ENCODE results near the gene SKI. TPM values are rescaled to one million over a fixed set of nuclear protein-coding genes. Genes with fewer than 3 reads are reported as not detected.
"Not testable (repeated sequence)": the region's sequence is repeated elsewhere in the genome, so short reads cannot be mapped to it uniquely, and the experiment has no call there.

Gene SKI
- total RNA-seq, 1 donor from 2014 or later = 132 TPM

- no peak for TF ChIP-seq CTCF (IDR thresholded peaks at IDR 0.05)
- H3K27me3 Mint-ChIP-seq (ENCODE audit: unreplicated experiment) = no peaks in the 10 kb centered on the region
- no peak overlapping the region for H3K27ac Mint-ChIP-seq (ENCODE audit: unreplicated experiment)
- H3K36me3 Mint-ChIP-seq (ENCODE audit: unreplicated experiment) = peaks cover 4% of the 10 kb centered on the region
- H3K4me3 Mint-ChIP-seq (ENCODE audit: unreplicated experiment) = no peak overlapping the region
- no peak for DNase-seq (ENCODE audit: extremely low spot score, unreplicated experiment)
- peaks cover 40% of the 10 kb centered on the region for H3K4me1 Mint-ChIP-seq (ENCODE audit: unreplicated experiment)
- H3K9me3 Mint-ChIP-seq (ENCODE audit: unreplicated experiment) = no peaks in the 10 kb centered on the region
Measured at GRCh38 chr1:2258996-2259395, 30.9 kb downstream of the SKI start.

- DNase-seq (ENCODE audit: extremely low spot score, unreplicated experiment) = no peak
- Mint-ChIP-seq H3K4me1 (ENCODE audit: unreplicated experiment) (peaks cover 37% of the 10 kb centered on the region), H3K27me3 (ENCODE audit: unreplicated experiment) (no peaks in the 10 kb centered on the region), H3K9me3 (ENCODE audit: unreplicated experiment) (no peaks in the 10 kb centered on the region), H3K4me3 (ENCODE audit: unreplicated experiment) (no peak overlapping the region), H3K36me3 (ENCODE audit: unreplicated experiment) (no peaks in the 10 kb centered on the region), H3K27ac (ENCODE audit: unreplicated experiment) (peak overlapping the region; percentile 38)
- TF ChIP-seq CTCF (IDR thresholded peaks at IDR 0.05) = no peak
Measured at GRCh38 chr1:2259668-2260402, 31.7 kb downstream of the SKI start.

- H3K4me1 Mint-ChIP-seq (ENCODE audit: unreplicated experiment) = peaks cover 43% of the 10 kb centered on the region
- H3K9me3 Mint-ChIP-seq (ENCODE audit: unreplicated experiment); H3K36me3 Mint-ChIP-seq (ENCODE audit: unreplicated experiment); H3K4me3 Mint-ChIP-seq (ENCODE audit: unreplicated experiment); DNase-seq (ENCODE audit: extremely low spot score, unreplicated experiment); H3K27me3 Mint-ChIP-seq (ENCODE audit: unreplicated experiment): not testable (repeated sequence)
- H3K27ac Mint-ChIP-seq (ENCODE audit: unreplicated experiment) = peak overlapping the region; percentile 13
Measured at GRCh38 chr1:2260470-2260869, 32.4 kb downstream of the SKI start.

GRCh38 chr1:2260917-2261316, 32.8 kb downstream of the SKI start:
- Mint-ChIP-seq H3K9me3 (ENCODE audit: unreplicated experiment) (no peaks in the 10 kb centered on the region), H3K4me1 (ENCODE audit: unreplicated experiment) (peaks cover 46% of the 10 kb centered on the region)

GRCh38 chr1:2261476-2262395, 33.6 kb downstream of the SKI start:
- not testable (repeated sequence) for H3K36me3 Mint-ChIP-seq (ENCODE audit: unreplicated experiment)

More at GRCh38 chr1:2260917-2261316, 32.8 kb downstream of the SKI start:
- Mint-ChIP-seq H3K4me3 (ENCODE audit: unreplicated experiment) (no peak overlapping the region), H3K36me3 (ENCODE audit: unreplicated experiment) (no peaks in the 10 kb centered on the region), H3K27ac (ENCODE audit: unreplicated experiment) (no peak overlapping the region), H3K27me3 (ENCODE audit: unreplicated experiment) (no peaks in the 10 kb centered on the region)
- DNase-seq (ENCODE audit: extremely low spot score, unreplicated experiment) = no peak
- TF ChIP-seq CTCF (IDR thresholded peaks at IDR 0.05) = no peak

More at GRCh38 chr1:2261476-2262395, 33.6 kb downstream of the SKI start:
- H3K27me3 Mint-ChIP-seq (ENCODE audit: unreplicated experiment); H3K9me3 Mint-ChIP-seq (ENCODE audit: unreplicated experiment); H3K27ac Mint-ChIP-seq (ENCODE audit: unreplicated experiment); DNase-seq (ENCODE audit: extremely low spot score, unreplicated experiment); H3K4me3 Mint-ChIP-seq (ENCODE audit: unreplicated experiment): not testable (repeated sequence)
- peaks cover 53% of the 10 kb centered on the region for H3K4me1 Mint-ChIP-seq (ENCODE audit: unreplicated experiment)

Data from osteocyte (in vitro differentiated cells).